ENCODE measurements around the gene HNRNPU. TPM values are rescaled to one million over a fixed set of nuclear protein-coding genes. Genes with fewer than 3 reads are reported as not detected.

Gene HNRNPU
- total and polyA plus RNA-seq, 2 experiments from 2014 or later = 422 to 687 TPM

- DNase-seq (ENCODE audit: low spot score) (no peak), ATAC-seq (no peak)
- Histone ChIP-seq H3K27ac (ENCODE audit: low read depth) (peak overlapping the region; percentile 23; the same call in 1 of the 2 replicates), H3K36me3 (ENCODE audit: insufficient read depth) (peaks cover 77% of the 10 kb centered on the region), H3K4me3 (no peak overlapping the region), H3K79me2 (replicated peaks; ENCODE audit: insufficient read depth) (peaks cover 16% of the 10 kb centered on the region; the same call in 1 of the 2 replicates), H3K4me2 (no peak overlapping the region), H3K9me2 (ENCODE audit: insufficient read depth) (no peaks in the 10 kb centered on the region), H3F3A (replicated peaks; ENCODE audit: low read depth) (peaks cover 42% of the 10 kb centered on the region), H3K4me1 (ENCODE audit: insufficient read depth) (no peaks in the 10 kb centered on the region; the same call in 1 of the 2 replicates), H3K27me3 (ENCODE audit: insufficient read depth) (no peaks in the 10 kb centered on the region), H2AFZ (no peak overlapping the region), H4K20me1 (replicated peaks; ENCODE audit: insufficient read depth) (peaks cover 26% of the 10 kb centered on the region)
- Mint-ChIP-seq H3K27me3 (ENCODE audit: insufficient read depth, low read depth, poor library complexity) (peaks cover 11% of the 10 kb centered on the region), H3K9me3 (no peaks in the 10 kb centered on the region; the same call in 2 of the 3 replicates), H3K4me3 (no peak overlapping the region), H3K27ac (no peak overlapping the region), H3K36me3 (ENCODE audit: low read depth) (peaks cover 97% of the 10 kb centered on the region), H3K4me1 (no peaks in the 10 kb centered on the region; the same call in 2 of the 3 replicates)
- TF ChIP-seq CREB1 (CRISPR knock-in tag; IDR thresholded peaks at IDR 0.05; ENCODE audit: low read depth) = no peak
- TF ChIP-seq POLR2AphosphoS5 (IDR thresholded peaks at IDR 0.05; ENCODE audit: low read depth) = no peak; the same call in 1 of the 2 replicates
- TF ChIP-seq, protein P1, sequence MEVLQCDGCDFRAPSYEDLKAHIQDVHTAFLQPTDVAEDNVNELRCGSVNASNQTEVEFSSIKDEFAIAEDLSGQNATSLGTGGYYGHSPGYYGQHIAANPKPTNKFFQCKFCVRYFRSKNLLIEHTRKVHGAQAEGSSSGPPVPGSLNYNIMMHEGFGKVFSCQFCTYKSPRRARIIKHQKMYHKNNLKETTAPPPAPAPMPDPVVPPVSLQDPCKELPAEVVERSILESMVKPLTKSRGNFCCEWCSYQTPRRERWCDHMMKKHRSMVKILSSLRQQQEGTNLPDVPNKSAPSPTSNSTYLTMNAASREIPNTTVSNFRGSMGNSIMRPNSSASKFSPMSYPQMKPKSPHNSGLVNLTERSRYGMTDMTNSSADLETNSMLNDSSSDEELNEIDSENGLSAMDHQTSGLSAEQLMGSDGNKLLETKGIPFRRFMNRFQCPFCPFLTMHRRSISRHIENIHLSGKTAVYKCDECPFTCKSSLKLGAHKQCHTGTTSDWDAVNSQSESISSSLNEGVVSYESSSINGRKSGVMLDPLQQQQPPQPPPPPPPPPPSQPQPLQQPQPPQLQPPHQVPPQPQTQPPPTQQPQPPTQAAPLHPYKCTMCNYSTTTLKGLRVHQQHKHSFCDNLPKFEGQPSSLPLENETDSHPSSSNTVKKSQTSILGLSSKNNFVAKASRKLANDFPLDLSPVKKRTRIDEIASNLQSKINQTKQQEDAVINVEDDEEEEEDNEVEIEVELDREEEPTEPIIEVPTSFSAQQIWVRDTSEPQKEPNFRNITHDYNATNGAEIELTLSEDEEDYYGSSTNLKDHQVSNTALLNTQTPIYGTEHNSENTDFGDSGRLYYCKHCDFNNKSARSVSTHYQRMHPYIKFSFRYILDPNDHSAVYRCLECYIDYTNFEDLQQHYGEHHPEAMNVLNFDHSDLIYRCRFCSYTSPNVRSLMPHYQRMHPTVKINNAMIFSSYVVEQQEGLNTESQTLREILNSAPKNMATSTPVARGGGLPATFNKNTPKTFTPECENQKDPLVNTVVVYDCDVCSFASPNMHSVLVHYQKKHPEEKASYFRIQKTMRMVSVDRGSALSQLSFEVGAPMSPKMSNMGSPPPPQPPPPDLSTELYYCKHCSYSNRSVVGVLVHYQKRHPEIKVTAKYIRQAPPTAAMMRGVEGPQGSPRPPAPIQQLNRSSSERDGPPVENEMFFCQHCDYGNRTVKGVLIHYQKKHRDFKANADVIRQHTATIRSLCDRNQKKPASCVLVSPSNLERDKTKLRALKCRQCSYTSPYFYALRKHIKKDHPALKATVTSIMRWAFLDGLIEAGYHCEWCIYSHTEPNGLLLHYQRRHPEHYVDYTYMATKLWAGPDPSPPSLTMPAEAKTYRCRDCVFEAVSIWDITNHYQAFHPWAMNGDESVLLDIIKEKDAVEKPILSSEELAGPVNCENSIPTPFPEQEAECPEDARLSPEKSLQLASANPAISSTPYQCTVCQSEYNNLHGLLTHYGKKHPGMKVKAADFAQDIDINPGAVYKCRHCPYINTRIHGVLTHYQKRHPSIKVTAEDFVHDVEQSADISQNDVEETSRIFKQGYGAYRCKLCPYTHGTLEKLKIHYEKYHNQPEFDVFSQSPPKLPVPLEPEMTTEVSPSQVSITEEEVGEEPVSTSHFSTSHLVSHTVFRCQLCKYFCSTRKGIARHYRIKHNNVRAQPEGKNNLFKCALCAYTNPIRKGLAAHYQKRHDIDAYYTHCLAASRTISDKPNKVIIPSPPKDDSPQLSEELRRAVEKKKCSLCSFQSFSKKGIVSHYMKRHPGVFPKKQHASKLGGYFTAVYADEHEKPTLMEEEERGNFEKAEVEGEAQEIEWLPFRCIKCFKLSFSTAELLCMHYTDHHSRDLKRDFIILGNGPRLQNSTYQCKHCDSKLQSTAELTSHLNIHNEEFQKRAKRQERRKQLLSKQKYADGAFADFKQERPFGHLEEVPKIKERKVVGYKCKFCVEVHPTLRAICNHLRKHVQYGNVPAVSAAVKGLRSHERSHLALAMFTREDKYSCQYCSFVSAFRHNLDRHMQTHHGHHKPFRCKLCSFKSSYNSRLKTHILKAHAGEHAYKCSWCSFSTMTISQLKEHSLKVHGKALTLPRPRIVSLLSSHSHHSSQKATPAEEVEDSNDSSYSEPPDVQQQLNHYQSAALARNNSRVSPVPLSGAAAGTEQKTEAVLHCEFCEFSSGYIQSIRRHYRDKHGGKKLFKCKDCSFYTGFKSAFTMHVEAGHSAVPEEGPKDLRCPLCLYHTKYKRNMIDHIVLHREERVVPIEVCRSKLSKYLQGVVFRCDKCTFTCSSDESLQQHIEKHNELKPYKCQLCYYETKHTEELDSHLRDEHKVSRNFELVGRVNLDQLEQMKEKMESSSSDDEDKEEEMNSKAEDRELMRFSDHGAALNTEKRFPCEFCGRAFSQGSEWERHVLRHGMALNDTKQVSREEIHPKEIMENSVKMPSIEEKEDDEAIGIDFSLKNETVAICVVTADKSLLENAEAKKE (CRISPR knock-in tag; IDR thresholded peaks at IDR 0.05) = no peak
- TF ChIP-seq EZH2 (IDR thresholded peaks at IDR 0.05; ENCODE audit: low read depth, unreplicated experiment) = no peak
- TF ChIP-seq, protein P2, sequence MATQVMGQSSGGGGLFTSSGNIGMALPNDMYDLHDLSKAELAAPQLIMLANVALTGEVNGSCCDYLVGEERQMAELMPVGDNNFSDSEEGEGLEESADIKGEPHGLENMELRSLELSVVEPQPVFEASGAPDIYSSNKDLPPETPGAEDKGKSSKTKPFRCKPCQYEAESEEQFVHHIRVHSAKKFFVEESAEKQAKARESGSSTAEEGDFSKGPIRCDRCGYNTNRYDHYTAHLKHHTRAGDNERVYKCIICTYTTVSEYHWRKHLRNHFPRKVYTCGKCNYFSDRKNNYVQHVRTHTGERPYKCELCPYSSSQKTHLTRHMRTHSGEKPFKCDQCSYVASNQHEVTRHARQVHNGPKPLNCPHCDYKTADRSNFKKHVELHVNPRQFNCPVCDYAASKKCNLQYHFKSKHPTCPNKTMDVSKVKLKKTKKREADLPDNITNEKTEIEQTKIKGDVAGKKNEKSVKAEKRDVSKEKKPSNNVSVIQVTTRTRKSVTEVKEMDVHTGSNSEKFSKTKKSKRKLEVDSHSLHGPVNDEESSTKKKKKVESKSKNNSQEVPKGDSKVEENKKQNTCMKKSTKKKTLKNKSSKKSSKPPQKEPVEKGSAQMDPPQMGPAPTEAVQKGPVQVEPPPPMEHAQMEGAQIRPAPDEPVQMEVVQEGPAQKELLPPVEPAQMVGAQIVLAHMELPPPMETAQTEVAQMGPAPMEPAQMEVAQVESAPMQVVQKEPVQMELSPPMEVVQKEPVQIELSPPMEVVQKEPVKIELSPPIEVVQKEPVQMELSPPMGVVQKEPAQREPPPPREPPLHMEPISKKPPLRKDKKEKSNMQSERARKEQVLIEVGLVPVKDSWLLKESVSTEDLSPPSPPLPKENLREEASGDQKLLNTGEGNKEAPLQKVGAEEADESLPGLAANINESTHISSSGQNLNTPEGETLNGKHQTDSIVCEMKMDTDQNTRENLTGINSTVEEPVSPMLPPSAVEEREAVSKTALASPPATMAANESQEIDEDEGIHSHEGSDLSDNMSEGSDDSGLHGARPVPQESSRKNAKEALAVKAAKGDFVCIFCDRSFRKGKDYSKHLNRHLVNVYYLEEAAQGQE (IDR thresholded peaks at IDR 0.05; ENCODE audit: unreplicated experiment) = no peak
- TF ChIP-seq ZNF114 (CRISPR knock-in tag; IDR thresholded peaks at IDR 0.05) = no peak
- TF ChIP-seq, protein P3, sequence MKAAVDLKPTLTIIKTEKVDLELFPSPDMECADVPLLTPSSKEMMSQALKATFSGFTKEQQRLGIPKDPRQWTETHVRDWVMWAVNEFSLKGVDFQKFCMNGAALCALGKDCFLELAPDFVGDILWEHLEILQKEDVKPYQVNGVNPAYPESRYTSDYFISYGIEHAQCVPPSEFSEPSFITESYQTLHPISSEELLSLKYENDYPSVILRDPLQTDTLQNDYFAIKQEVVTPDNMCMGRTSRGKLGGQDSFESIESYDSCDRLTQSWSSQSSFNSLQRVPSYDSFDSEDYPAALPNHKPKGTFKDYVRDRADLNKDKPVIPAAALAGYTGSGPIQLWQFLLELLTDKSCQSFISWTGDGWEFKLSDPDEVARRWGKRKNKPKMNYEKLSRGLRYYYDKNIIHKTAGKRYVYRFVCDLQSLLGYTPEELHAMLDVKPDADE (IDR thresholded peaks at IDR 0.05) = no peak
- no peak for TF ChIP-seq ZNF331 (CRISPR knock-in tag; IDR thresholded peaks at IDR 0.05; ENCODE audit: low read depth)
- no peak for TF ChIP-seq NANOG (IDR thresholded peaks at IDR 0.05; ENCODE audit: borderline replicate concordance)
- no peak for TF ChIP-seq STAT1 (IDR thresholded peaks at IDR 0.05; ENCODE audit: unreplicated experiment)
- no peak for TF ChIP-seq JUNB (IDR thresholded peaks at IDR 0.05; ENCODE audit: unreplicated experiment)
These were observed 17.7 kb downstream of the HNRNPU start for GRCh38 chr1:244846653-244847052.

All from GM23338 (cell line).